ENCODE measurements around the gene PCP4.

The PCP4 gene

DNA sequence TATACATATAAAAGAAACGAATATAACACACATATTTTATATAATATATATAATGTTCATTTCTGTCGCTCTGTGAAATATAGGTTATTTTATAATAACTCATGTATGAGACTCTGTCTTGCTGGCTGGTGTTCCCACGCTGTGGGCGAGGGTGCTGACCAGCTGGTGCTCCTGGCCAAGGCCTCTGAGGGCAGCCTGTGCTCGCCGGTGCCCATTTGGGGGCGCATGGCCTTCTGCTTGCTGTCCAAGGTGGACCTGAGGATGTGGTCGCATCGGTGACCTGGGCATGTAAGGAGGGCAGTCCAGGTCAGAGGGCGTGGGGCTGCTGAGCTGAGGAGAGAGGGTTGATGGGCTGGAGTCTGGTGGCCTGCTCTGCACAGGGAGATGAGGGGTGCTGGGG lies 1.1 kb upstream of the PCP4 start:
- Histone ChIP-seq H3K36me3 (ENCODE audit: control insufficient read depth, insufficient read depth, low read length) (no peaks in the 10 kb centered on the region), H3K4me1 (ENCODE audit: control insufficient read depth, insufficient read depth, low read length) (peaks cover 4% of the 10 kb centered on the region; the same call in 1 of the 2 replicates), H3K27me3 (ENCODE audit: control insufficient read depth, insufficient read depth, low read length) (peaks cover 5% of the 10 kb centered on the region; the same call in 1 of the 2 replicates)

DNA sequence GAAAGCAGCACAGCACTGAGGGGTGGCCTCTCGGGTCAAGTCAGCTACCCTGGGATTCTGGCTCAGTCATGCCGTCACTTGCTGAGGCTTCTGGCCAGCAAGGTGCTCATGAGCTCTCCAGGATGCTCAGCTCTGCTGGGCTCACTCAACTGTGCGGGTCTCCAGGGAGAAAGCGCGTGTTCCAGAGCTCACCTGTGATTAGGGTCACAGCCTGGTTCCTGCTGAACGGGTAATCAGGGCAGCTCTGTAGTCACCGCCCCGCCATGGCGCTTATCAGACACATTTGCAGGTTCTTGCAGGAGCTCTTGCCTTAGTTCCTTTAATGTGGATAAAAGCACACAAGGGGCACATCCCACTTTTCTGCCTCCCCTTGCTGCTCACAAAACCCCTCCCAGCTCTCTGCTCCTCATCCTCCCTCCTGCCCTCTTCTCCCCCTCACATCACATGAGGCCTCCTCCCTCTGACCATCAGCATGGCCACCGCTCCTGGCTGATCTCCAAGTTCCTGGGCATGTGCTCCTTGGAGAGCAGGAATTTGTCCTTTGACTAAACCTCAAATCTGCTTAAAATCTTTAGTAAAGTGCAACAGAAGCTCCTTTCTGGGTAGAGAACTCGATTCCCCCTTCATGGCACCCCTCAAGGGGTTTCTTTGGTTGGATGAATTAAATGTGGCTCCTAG lies 2.0 kb downstream of the PCP4 start:
- H3K9ac ChIP-seq (ENCODE audit: low read length) = no peak overlapping the region
- H3K27me3 ChIP-seq (ENCODE audit: control insufficient read depth, insufficient read depth, low read length) = peaks cover 5% of the 10 kb centered on the region; the same call in 1 of the 2 replicates
- H3K9me3 ChIP-seq (ENCODE audit: control insufficient read depth, insufficient read depth, low read depth, low read length) = no peaks in the 10 kb centered on the region

More for the DNA sequence above, 1.1 kb upstream of the PCP4 start:
- Histone ChIP-seq H3K9me3 (ENCODE audit: control insufficient read depth, insufficient read depth, low read depth, low read length) (no peaks in the 10 kb centered on the region), H3K4me3 (ENCODE audit: low read depth, low read length) (no peak overlapping the region), H3K27ac (ENCODE audit: low read depth, low read length) (no peak overlapping the region), H3K9ac (ENCODE audit: low read length) (no peak overlapping the region)

DNA sequence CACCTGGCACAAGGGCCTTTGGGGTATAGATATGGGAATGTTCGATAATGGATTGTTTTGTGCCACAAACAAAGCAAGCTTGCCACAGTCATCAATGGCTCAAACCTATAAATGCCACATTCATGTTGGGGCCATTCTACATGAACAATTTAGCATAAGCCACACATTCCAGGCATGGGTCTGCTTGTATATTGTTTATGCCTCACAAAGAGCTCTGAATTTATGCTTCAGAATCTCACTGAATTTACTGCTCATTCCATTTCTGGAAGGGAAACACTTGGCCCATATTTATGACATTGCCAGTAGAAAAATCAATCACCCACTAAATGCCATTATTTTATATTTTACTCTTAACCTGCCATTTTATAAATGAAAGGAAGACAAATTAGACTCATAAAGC lies 6.4 kb downstream of the PCP4 start:
- Histone ChIP-seq H3K9ac (ENCODE audit: low read length) (no peak overlapping the region), H3K27me3 (ENCODE audit: control insufficient read depth, insufficient read depth, low read length) (no peaks in the 10 kb centered on the region), H3K4me3 (ENCODE audit: low read depth, low read length) (no peak overlapping the region), H3K4me1 (ENCODE audit: control insufficient read depth, insufficient read depth, low read length) (no peaks in the 10 kb centered on the region), H3K9me3 (ENCODE audit: control insufficient read depth, insufficient read depth, low read depth, low read length) (no peaks in the 10 kb centered on the region), H3K27ac (ENCODE audit: low read depth, low read length) (no peak overlapping the region), H3K36me3 (ENCODE audit: control insufficient read depth, insufficient read depth, low read length) (no peaks in the 10 kb centered on the region)

More for the DNA sequence above, 2.0 kb downstream of the PCP4 start:
- Histone ChIP-seq H3K27ac (ENCODE audit: low read depth, low read length) (no peak overlapping the region), H3K4me1 (ENCODE audit: control insufficient read depth, insufficient read depth, low read length) (peaks cover 4% of the 10 kb centered on the region; the same call in 1 of the 2 replicates), H3K4me3 (ENCODE audit: low read depth, low read length) (no peak overlapping the region), H3K36me3 (ENCODE audit: control insufficient read depth, insufficient read depth, low read length) (no peaks in the 10 kb centered on the region)

DNA sequence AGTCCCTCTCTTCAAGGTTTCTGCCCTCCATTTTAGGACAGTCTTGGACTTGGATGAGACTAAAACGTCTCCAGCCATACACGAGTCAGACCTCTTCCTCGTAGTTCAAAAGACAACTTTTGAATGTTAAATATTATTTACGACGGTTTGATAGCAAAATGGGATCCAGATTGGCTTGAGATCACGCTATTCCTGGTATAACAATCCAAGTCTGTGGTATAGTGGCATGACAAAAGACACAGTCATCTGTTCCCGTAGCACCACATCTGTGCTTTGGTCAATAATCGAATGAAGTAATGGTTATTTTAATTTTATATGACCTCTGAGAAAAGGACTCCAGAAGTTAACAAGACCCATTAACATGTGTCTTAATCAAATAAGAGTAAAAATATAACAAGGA lies 7.0 kb downstream of the PCP4 start:
- no peak overlapping the region for H3K27ac ChIP-seq (ENCODE audit: low read depth, low read length)
- no peaks in the 10 kb centered on the region for H3K4me1 ChIP-seq (ENCODE audit: control insufficient read depth, insufficient read depth, low read length)
- no peaks in the 10 kb centered on the region for H3K27me3 ChIP-seq (ENCODE audit: control insufficient read depth, insufficient read depth, low read length)
- H3K9me3 ChIP-seq (ENCODE audit: control insufficient read depth, insufficient read depth, low read depth, low read length) = no peaks in the 10 kb centered on the region
- H3K36me3 ChIP-seq (ENCODE audit: control insufficient read depth, insufficient read depth, low read length) = no peaks in the 10 kb centered on the region
- no peak overlapping the region for H3K4me3 ChIP-seq (ENCODE audit: low read depth, low read length)
- H3K9ac ChIP-seq (ENCODE audit: low read length) = no peak overlapping the region

DNA sequence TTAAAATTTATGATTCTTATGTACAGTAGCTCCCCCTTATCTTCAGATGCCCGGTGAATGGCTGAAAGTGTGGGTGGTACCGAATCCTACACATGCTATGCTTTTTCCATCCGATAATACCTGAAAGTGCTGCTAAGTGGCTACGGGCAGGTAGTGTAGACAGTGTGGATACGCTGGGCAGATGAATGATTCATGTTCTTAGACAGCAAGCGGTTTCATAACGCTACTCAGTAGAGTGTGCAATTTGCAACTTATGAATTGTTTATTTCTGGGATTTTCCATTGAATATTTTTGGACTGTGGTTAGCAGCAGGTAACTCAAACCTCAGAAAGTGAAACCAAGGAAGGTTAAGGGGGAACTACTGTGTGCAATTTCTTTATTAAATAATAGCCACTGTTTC lies 7.5 kb downstream of the PCP4 start:
- H3K4me1 ChIP-seq (ENCODE audit: control insufficient read depth, insufficient read depth, low read length) = no peaks in the 10 kb centered on the region
- H3K9me3 ChIP-seq (ENCODE audit: control insufficient read depth, insufficient read depth, low read depth, low read length) = no peaks in the 10 kb centered on the region
- H3K4me3 ChIP-seq (ENCODE audit: low read depth, low read length) = no peak overlapping the region
- H3K36me3 ChIP-seq (ENCODE audit: control insufficient read depth, insufficient read depth, low read length) = no peaks in the 10 kb centered on the region
- H3K9ac ChIP-seq (ENCODE audit: low read length) = no peak overlapping the region
- H3K27ac ChIP-seq (ENCODE audit: low read depth, low read length) = no peak overlapping the region
- no peaks in the 10 kb centered on the region for H3K27me3 ChIP-seq (ENCODE audit: control insufficient read depth, insufficient read depth, low read length)

DNA sequence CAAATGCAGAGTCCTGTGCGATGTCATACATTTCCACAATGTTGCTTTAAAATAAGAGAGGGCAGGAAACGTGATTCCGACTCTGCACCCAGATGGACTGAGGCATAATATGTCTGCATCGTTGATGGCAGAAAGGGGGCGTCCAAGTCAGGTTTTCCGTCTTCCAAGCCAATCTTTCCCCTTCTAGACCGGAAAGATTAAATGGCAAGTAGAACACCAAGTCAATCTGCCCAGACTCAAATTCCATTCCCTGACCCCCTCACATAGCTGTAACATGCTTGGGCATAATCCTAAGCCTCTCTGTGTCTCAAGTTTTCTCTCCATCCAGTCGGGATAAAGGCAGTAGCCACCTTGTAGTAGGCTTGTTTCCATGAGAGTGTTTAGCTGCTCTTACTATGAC lies 14.4 kb downstream of the PCP4 start:
- Histone ChIP-seq H3K36me3 (ENCODE audit: control insufficient read depth, insufficient read depth, low read length) (no peaks in the 10 kb centered on the region), H3K4me1 (ENCODE audit: control insufficient read depth, insufficient read depth, low read length) (no peaks in the 10 kb centered on the region), H3K9ac (ENCODE audit: low read length) (no peak overlapping the region), H3K9me3 (ENCODE audit: control insufficient read depth, insufficient read depth, low read depth, low read length) (no peaks in the 10 kb centered on the region), H3K27me3 (ENCODE audit: control insufficient read depth, insufficient read depth, low read length) (no peaks in the 10 kb centered on the region), H3K4me3 (ENCODE audit: low read depth, low read length) (no peak overlapping the region), H3K27ac (ENCODE audit: low read depth, low read length) (no peak overlapping the region)

DNA sequence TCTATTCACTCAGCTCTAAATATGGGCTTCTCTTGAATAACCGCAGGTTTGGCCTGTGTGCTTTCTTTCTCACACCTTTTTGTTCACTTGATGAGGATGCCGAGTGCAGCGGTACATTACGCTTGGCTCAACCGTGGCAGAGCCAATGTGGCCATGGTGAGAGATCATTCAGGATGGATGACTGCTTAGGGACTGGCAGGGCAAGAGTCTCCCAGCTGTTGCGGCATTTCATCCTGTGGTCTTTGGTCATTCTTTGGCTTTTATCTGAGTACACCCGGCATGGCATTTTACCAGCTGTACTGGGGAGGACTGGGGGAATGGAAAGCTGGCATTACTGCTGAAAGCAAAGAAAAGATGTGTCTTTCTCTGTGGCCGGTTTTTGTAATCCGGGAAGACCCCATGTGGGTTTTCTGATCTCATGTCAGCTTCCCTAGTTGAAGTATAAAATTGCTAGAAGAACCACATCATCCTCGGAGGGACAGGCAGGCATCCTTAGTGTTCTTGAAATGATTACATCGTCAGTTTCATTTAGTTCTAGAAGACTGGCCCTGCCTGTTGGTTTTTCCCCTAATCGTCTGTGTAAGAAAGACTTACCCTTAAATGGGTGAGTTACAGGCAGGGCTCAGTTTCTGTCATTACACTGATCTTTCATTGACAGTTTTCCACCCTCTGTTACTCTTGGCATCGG lies 15.1 kb downstream of the PCP4 start:
- H3K4me3 ChIP-seq (ENCODE audit: low read depth, low read length) = no peak overlapping the region
- H3K27ac ChIP-seq (ENCODE audit: low read depth, low read length) = no peak overlapping the region
- no peaks in the 10 kb centered on the region for H3K4me1 ChIP-seq (ENCODE audit: control insufficient read depth, insufficient read depth, low read length)
- no peak overlapping the region for H3K9ac ChIP-seq (ENCODE audit: low read length)
- H3K27me3 ChIP-seq (ENCODE audit: control insufficient read depth, insufficient read depth, low read length) = no peaks in the 10 kb centered on the region
- H3K9me3 ChIP-seq (ENCODE audit: control insufficient read depth, insufficient read depth, low read depth, low read length) = no peaks in the 10 kb centered on the region
- H3K36me3 ChIP-seq (ENCODE audit: control insufficient read depth, insufficient read depth, low read length) = no peaks in the 10 kb centered on the region

DNA sequence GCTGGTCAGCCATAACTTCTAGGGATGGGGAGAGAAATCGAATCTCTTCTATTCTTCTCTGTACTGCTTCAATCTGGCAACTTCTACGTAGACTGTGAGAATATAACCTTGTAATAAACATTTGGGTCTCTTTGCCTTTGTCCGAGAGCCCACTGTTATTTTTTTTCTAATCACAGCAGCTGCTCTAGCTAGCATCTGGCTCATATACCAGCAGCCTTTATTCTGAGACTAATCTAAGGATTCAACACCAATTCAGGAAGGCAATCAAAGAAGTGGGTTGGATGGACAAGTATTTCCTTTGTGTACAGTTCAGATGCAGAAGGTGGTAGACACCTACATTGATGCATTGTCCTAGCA lies 15.6 kb downstream of the PCP4 start:
- no peaks in the 10 kb centered on the region for H3K4me1 ChIP-seq (ENCODE audit: control insufficient read depth, insufficient read depth, low read length)
- no peaks in the 10 kb centered on the region for H3K36me3 ChIP-seq (ENCODE audit: control insufficient read depth, insufficient read depth, low read length)
- H3K9me3 ChIP-seq (ENCODE audit: control insufficient read depth, insufficient read depth, low read depth, low read length) = no peaks in the 10 kb centered on the region
- H3K4me3 ChIP-seq (ENCODE audit: low read depth, low read length) = no peak overlapping the region
- H3K27me3 ChIP-seq (ENCODE audit: control insufficient read depth, insufficient read depth, low read length) = no peaks in the 10 kb centered on the region
- H3K9ac ChIP-seq (ENCODE audit: low read length) = no peak overlapping the region
- H3K27ac ChIP-seq (ENCODE audit: low read depth, low read length) = no peak overlapping the region

DNA sequence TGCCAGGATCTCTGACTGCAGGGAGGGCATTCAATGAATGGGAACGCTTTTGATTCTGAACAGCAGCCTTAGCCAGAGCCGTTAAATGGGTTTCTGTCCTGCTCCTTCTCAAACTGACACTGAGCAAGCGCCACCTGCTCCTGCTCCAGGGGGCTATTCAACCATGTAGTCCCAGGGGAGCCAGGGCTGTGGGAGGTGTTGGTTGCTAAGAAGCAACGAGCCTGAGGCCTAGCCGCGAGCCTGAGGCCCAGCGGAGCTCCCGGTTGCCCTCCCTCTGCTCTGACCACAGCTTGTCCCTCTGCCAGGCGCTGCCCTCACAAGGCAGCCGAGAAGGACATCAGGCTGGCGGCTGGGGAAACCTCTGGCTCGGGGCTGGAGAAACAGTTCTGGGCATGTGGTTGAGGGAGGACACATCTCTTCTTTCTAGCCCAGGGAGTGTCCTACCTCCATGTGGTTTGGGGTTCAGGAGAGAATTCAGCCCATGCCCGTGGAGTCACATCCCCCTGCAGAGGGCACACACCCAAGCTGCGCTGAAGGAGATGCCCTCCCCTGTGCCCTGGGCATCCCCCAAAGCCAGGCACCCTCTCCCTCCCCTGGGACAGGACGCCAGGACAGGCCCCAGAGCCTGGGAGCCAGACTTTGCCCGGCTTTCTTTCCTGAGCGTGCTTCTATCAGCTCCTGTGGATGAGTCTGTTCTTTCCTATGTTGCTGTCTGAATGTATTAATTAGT lies 18.0 kb downstream of the PCP4 start:
- Histone ChIP-seq H3K4me1 (ENCODE audit: control insufficient read depth, insufficient read depth, low read length) (no peaks in the 10 kb centered on the region), H3K9ac (ENCODE audit: low read length) (no peak overlapping the region), H3K4me3 (ENCODE audit: low read depth, low read length) (no peak overlapping the region), H3K27ac (ENCODE audit: low read depth, low read length) (no peak overlapping the region), H3K36me3 (ENCODE audit: control insufficient read depth, insufficient read depth, low read length) (no peaks in the 10 kb centered on the region), H3K9me3 (ENCODE audit: control insufficient read depth, insufficient read depth, low read depth, low read length) (no peaks in the 10 kb centered on the region), H3K27me3 (ENCODE audit: control insufficient read depth, insufficient read depth, low read length) (no peaks in the 10 kb centered on the region)

DNA sequence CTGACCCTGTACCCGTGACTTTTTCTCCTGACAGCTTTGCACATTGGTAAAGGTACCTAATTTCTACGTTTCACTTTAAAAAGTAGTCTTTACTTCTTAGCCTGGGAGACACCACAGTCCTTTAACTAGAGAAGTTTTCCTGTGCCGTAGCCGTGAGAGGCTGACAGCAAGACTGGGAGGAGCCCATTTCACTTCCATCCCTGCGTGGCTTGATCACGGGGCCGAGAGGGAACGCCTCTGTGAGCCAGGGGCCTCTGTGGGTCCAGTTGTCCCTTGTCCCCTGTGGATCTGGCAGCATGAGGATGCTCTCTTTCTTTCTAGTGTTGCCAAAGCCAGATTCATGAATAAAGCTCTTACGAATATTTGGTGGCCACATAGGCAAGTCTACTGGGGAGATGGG lies 21.6 kb downstream of the PCP4 start:
- H3K9me3 ChIP-seq (ENCODE audit: control insufficient read depth, insufficient read depth, low read depth, low read length) = no peaks in the 10 kb centered on the region
- no peak overlapping the region for H3K27ac ChIP-seq (ENCODE audit: low read depth, low read length)

DNA sequence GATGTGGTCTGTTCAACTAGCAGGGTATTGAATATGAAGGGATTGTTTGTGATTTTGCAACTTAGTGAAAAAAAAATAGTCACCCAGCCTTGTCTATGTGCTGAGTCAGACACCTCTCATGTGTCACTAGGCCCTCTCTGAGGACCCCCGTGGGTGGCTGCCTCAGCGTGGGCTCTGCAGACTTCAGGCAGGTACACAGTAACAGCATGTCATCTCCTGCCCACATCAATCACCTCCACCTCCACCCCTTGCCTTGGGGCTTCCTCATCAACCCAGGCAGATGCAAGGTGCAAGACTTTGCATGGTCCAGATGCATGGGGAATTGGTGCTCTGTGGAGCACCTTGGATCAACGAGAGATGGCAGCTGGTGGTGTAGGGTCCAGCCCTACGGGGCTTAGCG lies 23.9 kb downstream of the PCP4 start:
- Histone ChIP-seq H3K9ac (ENCODE audit: low read length) (no peak overlapping the region), H3K27me3 (ENCODE audit: control insufficient read depth, insufficient read depth, low read length) (0 out of 2 replicates have a peak, but pooled peaks cover 2% of the 10 kb centered on the region), H3K9me3 (ENCODE audit: control insufficient read depth, insufficient read depth, low read depth, low read length) (no peaks in the 10 kb centered on the region), H3K27ac (ENCODE audit: low read depth, low read length) (no peak overlapping the region), H3K36me3 (ENCODE audit: control insufficient read depth, insufficient read depth, low read length) (no peaks in the 10 kb centered on the region), H3K4me3 (ENCODE audit: low read depth, low read length) (no peak overlapping the region), H3K4me1 (ENCODE audit: control insufficient read depth, insufficient read depth, low read length) (no peaks in the 10 kb centered on the region)

More for the DNA sequence above, 21.6 kb downstream of the PCP4 start:
- Histone ChIP-seq H3K27me3 (ENCODE audit: control insufficient read depth, insufficient read depth, low read length) (0 out of 2 replicates have a peak, but pooled peaks cover 2% of the 10 kb centered on the region), H3K4me1 (ENCODE audit: control insufficient read depth, insufficient read depth, low read length) (no peaks in the 10 kb centered on the region), H3K4me3 (ENCODE audit: low read depth, low read length) (no peak overlapping the region), H3K9ac (ENCODE audit: low read length) (no peak overlapping the region), H3K36me3 (ENCODE audit: control insufficient read depth, insufficient read depth, low read length) (no peaks in the 10 kb centered on the region)

Data from HUES6 (cell line).